Measurements from ENCODE around the gene HAAO. TPM values are rescaled to one million over a fixed set of nuclear protein-coding genes. Genes with fewer than 3 reads are reported as not detected.
A peak's percentile ranks its signal among the peaks of the same experiment; 100 is the strongest.

Gene HAAO
- total and polyA plus RNA-seq, 2 of the 13 experiments (the other 11 are each of a cell fraction or from before 2014, with no cell fraction given): 36.1 to 42.7 TPM

GRCh38 chr2:42787788-42788477 lies 4.5 kb downstream of the HAAO start (continued):
- TF ChIP-seq AGO1 (IDR thresholded peaks at IDR 0.05; ENCODE audit: low read depth, low read length, poor library complexity, severe bottlenecking) (no peak), ZNF569 (CRISPR knock-in tag; IDR thresholded peaks at IDR 0.05; ENCODE audit: borderline replicate concordance) (no peak), EHMT2 (IDR thresholded peaks at IDR 0.05; ENCODE audit: borderline replicate concordance, low read depth, low read length) (no peak), ZBTB21 (CRISPR knock-in tag; IDR thresholded peaks at IDR 0.05) (no peak), SOX6 (IDR thresholded peaks at IDR 0.05) (no peak), SOX6 (CRISPR knock-in tag; IDR thresholded peaks at IDR 0.05) (peak; percentile 70), ZNF780A (CRISPR knock-in tag; IDR thresholded peaks at IDR 0.05) (no peak), XRCC5 (optimal IDR thresholded peaks at IDR 0.05; ENCODE audit: low read length) (peak; percentile 11), ATM (IDR thresholded peaks at IDR 0.05; ENCODE audit: borderline replicate concordance) (no peak), GPN1 (CRISPR knock-in tag; IDR thresholded peaks at IDR 0.05; ENCODE audit: borderline replicate concordance) (no peak), SP5 (CRISPR knock-in tag; IDR thresholded peaks at IDR 0.05; ENCODE audit: borderline replicate concordance, low read depth) (no peak), ZEB1 (IDR thresholded peaks at IDR 0.05; ENCODE audit: insufficient replicate concordance, low read depth) (peak; percentile 59), ZBTB49 (CRISPR knock-in tag; IDR thresholded peaks at IDR 0.05; ENCODE audit: borderline replicate concordance) (no peak), ZNF792 (CRISPR knock-in tag; IDR thresholded peaks at IDR 0.05) (no peak), RXRA (CRISPR knock-in tag; IDR thresholded peaks at IDR 0.05) (peak; percentile 54; the same call in 1 of the 2 replicates), CBFB (CRISPR knock-in tag; IDR thresholded peaks at IDR 0.05) (no peak), NFYB (CRISPR knock-in tag; IDR thresholded peaks at IDR 0.05) (no peak), ZNF558 (CRISPR knock-in tag; IDR thresholded peaks at IDR 0.05; ENCODE audit: borderline replicate concordance) (no peak), ZKSCAN5 (CRISPR knock-in tag; IDR thresholded peaks at IDR 0.05) (no peak), ZNF281 (CRISPR knock-in tag; IDR thresholded peaks at IDR 0.05; ENCODE audit: borderline replicate concordance) (no peak)
- TF ChIP-seq, protein P1, sequence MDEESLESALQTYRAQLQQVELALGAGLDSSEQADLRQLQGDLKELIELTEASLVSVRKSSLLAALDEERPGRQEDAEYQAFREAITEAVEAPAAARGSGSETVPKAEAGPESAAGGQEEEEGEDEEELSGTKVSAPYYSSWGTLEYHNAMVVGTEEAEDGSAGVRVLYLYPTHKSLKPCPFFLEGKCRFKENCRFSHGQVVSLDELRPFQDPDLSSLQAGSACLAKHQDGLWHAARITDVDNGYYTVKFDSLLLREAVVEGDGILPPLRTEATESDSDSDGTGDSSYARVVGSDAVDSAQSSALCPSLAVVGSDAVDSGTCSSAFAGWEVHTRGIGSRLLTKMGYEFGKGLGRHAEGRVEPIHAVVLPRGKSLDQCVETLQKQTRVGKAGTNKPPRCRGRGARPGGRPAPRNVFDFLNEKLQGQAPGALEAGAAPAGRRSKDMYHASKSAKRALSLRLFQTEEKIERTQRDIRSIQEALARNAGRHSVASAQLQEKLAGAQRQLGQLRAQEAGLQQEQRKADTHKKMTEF (CRISPR knock-in tag; IDR thresholded peaks at IDR 0.05): no peak
- TF ChIP-seq, protein P2, sequence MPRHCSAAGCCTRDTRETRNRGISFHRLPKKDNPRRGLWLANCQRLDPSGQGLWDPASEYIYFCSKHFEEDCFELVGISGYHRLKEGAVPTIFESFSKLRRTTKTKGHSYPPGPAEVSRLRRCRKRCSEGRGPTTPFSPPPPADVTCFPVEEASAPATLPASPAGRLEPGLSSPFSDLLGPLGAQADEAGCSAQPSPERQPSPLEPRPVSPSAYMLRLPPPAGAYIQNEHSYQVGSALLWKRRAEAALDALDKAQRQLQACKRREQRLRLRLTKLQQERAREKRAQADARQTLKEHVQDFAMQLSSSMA (CRISPR knock-in tag; IDR thresholded peaks at IDR 0.05): no peak
- TF ChIP-seq, protein P3, sequence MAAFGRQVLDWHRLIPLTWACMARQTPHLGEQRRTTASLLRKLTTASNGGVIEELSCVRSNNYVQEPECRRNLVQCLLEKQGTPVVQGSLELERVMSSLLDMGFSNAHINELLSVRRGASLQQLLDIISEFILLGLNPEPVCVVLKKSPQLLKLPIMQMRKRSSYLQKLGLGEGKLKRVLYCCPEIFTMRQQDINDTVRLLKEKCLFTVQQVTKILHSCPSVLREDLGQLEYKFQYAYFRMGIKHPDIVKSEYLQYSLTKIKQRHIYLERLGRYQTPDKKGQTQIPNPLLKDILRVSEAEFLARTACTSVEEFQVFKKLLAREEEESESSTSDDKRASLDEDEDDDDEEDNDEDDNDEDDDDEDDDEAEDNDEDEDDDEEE (CRISPR knock-in tag; IDR thresholded peaks at IDR 0.05): no peak
